NCI-H2081 (cell line): ENCODE results near the gene PACRG.

Experiments used
- DNase-seq, 2 experiments: peaks; one replicate each; lab custom pipeline; 2025; lab: John Stamatoyannopoulos, UW

Gene PACRG

DNA sequence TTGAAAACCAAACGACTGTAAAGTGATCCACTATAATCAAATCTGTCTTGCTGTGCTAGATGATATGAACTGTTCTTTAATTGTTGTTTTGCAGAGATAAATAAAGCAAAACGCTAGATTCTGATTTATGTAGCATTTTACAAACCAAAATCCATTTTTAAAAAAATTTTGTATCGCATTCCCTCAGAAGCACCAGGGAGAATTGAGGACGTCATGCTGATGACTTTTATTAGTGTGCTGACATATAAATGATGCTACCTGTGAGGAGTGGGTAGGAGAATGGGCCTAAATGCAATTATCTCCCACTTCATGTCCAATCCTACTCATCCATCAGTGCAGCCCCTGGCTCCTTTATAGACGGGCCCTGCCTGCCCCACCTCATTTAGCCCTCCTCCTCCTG, 282.4 kb downstream of the PACRG start:
- no peak for DNase-seq

DNA sequence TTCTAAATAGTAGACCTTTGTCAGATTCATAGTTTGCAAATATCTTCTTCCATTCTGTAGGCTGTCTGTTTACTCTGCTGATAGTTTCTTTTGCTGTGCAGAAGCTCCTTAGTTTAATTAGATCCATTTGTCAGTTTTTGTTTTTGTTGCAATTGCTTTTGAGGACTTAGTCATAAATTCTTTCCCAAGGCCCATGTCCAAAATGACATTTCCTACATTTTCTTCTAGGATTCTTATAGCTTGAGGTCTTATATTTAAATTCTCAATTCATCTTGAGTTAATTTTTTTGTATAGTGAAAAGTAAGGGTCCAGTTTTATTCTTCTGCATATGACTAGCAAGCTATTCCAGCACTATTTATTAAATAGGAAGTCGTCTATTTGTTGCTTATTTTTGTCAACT, 287.0 kb downstream of the PACRG start:
- no peak for DNase-seq

DNA sequence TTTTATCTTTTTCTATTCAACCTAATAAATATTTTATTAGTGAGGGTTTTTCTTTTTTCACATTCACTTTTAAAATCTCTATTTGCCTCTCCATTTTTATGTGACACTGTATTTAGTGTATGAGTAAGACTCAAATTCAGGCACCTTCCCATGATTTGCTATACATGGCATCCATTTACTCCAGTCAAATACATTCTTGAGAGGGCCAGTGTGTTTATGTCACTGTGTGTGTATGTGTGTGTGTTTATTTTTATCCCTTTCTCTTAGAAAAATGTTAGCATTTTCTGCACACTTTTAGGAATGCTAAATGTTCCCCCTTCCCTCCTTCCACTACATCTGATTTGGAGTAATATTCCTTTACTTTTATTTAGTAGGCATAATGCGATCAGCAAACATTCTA, 290.0 kb downstream of the PACRG start:
- DNase-seq: no peak

DNA sequence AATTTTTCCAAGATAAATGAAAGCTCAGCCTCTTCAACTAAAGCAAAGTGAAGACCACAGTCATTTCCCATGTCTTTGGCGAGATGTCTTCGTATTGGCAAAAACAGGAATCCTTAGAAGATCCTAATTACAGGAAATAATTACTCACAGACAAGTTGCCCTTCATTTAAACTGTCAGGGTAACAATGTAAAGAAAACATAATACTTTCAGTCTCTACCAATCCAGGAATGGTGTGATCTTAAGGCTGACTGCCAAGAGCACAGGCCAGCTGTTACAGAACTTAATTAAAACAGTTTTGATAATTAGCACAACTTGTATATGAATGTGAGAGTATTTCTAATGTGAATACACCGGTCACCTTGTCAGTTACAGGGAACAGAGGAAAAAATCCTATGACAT, 292.2 kb downstream of the PACRG start:
- DNase-seq: no peak

DNA sequence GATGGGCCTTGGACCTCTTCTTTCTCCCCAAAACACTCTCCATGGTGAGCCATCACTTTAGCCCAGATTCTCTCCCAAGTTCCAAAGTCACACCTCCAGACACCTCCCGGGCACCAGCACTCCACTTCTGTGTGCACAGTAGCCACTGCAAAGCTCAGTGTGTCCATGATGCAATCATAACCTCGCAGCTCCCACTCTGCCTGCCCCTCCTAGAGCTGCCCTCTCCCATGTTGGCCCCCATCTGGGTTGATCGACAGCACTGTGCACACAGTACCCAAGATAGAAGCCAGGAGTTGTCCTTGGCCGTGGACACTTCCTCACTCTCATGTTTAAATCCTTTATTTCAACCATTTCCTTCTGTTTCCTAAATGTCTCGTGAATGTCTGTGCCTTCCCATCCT, 293.3 kb downstream of the PACRG start:
- DNase-seq: no peak

DNA sequence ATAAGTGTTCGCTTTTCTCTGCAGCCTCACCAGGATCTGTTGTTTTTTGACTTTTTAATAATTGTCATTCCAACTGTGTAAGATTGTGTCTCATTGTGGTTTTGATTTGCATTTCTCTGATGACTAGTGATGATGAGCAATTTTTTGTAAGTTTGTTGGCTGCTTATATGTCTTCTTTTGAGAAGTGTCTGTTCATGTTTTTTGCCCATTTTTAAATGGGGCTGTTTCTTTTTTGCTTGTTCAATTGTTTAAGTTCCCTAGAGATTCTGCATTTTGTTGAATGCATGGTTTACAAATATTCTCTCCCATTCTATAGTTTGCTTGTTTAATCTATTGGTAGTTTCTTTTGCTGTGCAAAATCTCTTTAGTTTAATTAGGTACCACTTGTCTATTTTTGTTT, 295.9 kb downstream of the PACRG start:
- no peak for DNase-seq

DNA sequence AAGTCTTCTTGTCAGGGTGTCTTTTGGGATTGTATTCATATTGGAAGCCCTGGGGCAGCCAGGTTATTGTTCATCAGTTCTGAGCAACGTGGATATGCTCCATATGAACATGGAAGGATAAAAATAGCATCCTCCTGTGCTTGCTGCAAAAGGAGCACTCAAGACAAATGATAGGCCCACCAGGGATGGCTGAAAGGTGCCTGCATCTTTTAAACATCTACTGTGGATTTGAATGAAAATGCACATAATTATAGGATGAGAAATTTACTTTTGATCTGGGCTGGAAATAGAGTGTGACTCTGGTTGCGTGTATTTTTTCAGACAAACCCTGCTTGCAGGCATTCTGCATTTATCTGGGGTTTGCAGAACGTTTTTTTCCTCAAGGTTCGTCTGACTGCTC, 299.1 kb downstream of the PACRG start:
- DNase-seq: no peak

DNA sequence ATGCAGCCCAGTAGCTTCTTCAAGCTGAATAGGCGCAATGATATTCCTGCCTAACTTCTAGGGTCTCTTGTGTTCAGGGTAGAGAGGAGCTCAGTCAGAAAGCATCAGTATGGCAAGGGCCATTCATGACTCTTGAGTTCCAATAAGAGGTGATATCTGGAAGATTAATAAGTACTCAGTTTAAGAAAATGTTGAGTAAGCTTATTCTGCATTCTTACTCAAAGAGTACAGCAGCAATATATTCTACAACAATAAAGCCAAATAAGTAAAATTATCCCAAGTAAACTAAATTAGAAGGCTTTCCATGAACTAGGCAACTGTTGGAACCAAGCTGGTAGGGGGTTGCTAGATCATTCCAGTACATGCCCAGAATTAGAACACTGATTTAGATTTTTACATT, 303.2 kb downstream of the PACRG start:
- DNase-seq: no peak

DNA sequence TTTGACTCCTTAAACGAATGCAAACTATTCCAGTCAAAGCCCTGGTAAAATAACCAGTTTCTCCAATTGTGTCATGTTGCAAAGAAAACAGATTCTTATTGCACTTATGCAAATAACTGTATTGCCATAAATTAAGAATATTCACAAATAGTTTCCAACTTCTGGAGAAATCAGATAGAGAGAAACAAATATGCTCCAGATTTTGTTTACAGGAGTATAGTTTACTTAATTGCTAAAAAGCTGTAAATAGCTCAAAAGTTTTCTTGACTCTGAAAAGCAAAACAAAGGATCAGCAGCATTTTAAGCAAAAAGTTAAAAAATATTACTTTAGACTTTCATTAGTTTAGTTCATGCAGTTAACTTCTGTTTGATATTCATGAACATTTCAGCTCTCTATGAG, 304.2 kb downstream of the PACRG start:
- no peak for DNase-seq

DNA sequence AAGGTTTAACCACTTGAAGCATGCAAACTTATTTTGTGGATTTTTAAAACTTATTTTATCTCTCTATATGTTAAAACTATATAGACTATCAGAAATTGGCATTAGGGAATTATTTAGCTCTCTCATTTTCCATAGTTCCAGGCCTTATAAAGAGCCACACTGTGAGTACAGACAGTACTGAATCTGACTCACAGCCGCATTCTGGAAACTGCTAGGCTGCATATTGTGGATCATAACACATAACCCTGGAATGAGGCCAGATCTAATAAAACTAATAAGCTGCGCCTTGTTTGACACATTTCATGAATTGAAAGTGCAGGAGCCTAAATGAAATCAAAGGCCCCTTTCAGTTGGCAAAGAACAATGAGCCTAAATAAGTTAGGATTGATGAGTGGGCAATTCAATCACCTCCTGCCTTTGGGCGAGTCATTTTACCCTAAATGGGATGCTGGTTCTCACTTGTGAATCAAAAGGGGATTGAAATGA, 308.4 kb downstream of the PACRG start:
- no peak for DNase-seq

DNA sequence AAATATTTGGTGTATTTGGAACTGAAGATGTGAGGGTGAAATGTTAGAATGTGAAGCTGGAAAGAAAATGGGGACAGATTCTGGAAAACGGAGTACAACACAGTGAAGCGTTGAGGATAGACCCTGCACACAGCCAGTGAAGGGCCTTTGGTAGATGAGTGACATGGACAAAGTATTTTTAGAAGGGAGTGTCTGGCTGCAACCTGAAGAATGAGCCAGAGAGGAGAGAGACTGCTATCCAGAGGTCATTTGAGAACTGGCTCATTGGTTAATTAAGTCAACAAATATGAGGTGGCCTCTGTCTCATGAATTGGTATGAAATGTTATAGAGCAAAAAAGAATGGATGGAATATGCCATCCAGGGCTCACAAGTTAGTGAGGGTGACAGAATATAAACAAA, 310.5 kb downstream of the PACRG start:
- DNase-seq: no peak

DNA sequence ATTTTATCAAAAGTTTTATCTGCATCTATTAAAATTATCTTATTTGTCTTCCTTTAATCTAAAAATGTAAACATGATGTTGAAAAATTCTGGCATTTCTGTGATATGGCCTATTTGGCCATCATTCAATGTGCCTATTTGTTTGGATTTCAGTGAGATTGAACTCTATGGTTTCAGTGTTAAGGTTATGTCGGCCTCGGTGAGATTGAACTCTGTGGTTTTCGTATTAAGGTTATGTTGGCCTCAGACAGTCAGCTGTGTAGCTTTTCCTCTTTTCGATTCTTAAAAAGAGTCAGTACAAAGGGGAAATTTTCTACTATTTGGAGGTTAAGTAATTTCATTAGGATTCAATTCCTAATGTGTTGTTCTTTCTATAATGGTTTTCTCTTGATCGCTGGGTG, 320.6 kb downstream of the PACRG start:
- no peak for DNase-seq

DNA sequence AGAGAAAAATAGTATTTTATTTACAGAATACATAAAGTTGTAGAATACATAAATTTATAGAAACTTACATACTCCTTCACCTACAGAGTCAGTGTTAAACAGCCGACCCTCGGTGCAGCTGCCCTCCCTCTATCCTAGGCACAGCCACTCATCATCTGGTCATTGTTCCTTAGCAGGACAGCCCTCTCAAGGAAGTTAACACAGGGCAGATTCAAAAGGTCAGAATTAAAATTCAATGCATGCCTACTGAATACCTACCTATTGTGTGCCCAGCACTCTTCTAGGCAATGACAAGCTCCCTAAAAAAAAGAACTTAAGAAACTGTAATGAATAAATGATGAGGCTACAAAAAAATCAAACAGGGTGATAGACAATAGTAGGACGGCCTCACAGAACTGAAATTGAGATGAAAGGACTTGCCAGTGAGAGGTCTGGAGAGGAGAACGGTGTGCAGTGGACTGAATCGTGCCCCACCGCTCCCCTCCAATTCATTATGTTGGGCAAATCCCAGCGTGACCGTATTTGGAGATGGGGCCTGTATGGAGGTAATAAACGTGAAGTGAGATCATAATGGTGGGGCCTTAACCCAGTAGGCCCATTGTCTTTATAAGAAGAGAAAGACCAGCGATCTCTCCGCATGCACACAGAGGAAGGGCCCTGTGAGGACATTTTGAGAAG, 326.0 kb downstream of the PACRG start:
- no peak for DNase-seq

DNA sequence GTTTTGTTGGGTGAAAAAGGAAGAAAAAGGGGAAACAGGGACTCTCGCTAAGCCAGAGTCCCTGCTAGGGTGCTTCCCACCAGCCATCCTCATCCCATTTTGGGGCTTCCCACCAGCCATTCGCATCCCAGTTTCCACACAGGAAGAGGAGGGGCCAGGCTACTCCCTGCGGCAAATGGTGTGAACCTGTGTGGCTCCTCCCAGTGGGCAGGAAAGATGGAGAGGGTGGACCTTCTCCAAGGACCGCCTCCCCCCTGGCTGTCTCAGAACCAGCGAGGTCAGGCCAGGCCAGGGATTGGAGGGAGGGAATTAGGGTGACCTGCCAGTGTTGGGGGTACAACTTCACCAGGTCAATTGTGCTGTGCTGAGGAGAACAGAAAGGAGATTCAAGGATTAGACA, 326.9 kb downstream of the PACRG start:
- no peak for DNase-seq

DNA sequence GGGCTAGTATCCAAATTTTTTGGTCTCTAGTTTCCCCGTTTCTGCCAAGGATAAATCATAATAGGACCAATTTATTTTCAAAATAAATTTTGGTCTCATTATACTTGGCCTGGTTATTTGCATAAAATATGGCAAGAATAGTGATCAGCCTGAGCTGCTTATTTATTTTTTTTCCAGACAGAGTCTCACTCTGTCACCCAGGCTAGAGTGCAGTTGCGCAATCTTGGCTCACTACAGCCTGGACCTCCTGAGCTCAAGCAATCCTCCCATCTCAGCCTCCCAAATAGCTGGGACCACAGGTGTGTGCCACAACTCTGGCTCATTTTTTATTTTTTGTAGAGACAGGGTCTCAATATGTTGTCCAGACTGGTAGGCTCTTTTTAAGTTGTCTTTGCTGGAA, 329.5 kb downstream of the PACRG start:
- no peak for DNase-seq

DNA sequence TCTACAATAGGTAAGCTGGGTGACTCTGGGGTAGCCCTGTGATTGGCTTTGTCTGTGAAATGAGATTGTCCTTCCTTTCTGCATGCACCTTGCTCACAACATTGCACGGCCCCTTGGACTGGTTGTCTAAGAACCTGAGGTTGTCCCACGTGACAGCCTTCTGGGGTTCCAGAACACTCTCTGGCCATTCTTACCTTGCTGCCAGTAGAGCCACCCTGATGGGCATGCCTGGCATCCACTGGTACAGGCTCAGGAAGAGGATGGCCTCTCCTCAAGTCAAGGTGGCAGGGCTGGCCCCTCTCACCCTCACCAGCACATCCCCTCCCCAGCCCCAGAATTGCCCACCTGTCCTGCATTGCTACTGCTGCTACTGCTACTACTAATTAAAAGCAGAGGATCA, 335.0 kb downstream of the PACRG start:
- no peak for DNase-seq

DNA sequence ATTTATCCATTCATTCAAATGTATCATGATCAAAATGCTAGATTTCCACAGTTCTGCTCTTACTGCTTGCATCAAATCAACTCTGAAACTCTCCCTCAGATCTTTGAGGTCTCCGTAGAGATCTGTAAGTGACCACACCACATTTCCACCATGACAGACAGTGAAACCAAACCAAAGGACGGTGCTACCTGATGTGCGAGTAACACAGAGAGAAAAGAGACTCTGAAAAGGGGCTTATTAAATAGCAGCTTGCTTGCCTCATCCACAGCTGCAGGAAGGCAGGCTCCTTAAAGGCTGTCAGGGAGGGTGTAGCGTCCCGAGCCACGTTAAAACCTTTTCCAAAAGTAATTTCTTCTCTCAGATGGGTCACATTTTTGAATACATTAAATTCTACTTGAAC, 335.8 kb downstream of the PACRG start:
- no peak for DNase-seq

DNA sequence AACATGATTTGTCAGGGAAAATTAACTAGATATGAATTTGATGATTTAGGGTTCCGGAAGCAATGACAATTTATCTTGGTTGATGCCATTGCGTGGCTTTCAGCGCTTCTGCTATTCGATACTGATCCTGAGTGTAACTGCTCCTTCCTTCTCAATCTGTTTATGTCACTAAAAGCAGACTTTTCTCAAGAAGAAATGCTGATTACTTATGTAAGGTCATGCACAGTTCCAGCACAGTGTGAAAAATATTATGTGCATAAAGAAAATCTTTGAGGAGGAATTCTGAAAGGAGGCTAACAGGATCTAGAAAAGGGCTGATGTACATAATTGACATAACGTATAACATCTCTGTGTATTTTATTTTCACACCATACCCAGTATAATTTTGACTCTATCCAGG, 336.6 kb downstream of the PACRG start:
- DNase-seq: no peak

DNA sequence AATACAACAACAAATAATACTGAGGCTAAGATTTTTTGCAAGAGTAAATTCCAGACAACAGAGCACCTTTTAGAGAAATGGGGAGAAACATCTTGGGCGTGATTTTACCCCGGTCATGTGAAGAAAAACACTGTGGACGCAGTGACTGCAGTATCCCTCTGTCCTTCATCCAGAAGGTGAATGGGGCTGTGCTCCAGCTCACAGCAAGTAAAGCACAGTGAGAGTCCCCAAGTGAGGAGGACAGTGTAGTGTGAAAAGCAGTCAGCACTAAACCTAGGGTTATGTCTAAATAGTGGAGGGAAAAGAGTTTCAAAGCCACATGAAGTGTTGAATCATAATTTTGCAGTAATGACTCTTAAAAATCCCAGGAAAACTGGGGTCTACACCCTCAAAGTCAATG, 338.4 kb downstream of the PACRG start:
- no peak for DNase-seq

DNA sequence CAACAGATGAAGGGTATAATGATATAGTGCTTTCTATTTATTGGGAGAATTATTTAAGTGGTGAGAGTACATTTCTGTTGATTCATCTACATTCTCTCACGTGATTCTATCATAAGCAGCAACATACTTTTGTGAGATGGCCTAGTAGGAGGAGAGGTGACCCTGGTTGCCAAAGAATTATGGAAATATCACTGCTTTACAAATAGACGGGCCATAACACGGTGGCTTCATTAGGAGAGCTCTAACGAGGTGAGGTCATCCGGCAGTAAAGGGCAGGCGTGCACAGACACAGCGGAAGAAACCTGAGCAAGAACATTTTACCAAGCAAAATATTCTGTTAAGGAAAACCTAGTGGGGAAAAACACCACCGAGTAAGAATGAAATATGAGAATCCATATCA, 349.4 kb downstream of the PACRG start:
- DNase-seq: no peak

DNA sequence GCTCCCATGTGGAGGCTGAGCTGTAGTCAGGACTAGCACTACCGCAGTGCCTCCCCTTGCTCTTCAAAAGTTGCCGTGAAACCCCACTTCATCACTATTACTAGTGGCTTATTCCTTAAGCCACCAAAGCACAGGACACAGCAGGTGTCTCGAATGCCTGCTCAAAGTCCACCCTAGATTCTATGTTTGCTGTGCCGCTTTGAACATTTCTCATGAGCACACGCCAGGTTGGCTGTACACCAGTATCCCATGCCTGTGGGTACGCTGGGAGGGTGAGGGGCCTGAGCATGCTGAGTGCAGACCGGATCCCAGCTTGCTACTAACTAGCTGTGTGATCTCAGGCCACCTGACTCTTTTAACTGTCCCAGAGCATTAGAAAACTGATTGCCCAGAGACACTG, 350.9 kb downstream of the PACRG start:
- DNase-seq: no peak

DNA sequence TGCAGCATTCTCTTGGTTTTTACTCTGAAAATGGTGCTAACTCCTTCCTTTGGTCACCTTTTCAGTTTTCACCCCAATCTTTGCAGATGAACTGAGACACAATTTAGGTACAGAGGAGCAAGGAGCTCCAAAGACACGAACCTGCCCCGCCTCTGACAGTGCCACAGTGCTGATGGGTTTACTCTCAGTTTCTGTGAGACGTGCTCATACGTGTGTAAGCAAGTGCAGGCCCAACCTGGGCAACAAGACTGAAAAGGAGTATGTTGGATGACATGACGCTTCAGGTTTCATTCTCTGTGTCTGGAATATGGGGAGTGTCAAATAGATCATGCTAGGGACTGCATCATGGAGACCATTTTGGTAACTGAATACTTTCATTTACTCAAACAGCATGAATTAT, 352.5 kb downstream of the PACRG start:
- no peak for DNase-seq

DNA sequence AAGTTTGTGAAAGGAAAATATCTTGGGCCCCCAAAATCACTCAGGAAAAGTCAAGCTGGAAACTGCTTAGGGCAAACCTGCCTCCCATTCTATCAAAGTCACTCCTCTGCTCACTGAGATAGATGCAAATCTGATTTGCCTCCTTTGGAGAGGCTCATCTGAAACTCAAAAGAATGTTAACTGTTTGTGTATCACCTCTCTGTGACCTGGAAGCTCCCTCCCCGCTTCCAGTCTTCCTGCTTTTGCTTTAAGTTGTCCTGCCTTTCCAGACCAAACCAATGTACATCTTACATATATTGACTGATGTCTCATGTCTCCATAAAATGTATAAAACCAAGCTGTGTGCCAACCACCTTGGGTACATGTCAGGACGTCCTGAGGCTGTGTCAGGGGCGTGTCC, 355.4 kb downstream of the PACRG start:
- no peak for DNase-seq

DNA sequence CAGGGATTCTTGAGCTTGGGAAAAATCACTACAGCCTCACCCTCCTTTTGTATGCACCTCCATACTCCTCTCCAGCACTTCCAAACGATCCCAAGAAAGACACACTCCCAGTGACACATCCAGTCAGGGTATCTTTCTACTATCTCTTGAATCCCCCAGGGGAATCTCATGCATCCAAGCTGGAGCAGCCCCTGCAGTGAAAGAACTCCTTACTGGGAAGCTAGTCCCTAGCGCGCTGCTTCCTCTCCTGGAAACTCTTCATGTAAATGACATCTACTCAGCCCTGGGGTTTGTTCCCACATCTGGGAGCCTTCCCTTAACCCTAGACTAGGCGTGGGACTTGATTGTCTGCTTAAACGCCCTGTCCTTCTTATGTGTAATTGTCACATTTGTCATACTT, 357.7 kb downstream of the PACRG start:
- no peak for DNase-seq
